NCI-H82 (cell line): ENCODE results near the gene CPED1.

Experiments
- DNase-seq: peaks from one replicate; lab custom pipeline; 2025; lab: John Stamatoyannopoulos, UW

The CPED1 gene

DNA sequence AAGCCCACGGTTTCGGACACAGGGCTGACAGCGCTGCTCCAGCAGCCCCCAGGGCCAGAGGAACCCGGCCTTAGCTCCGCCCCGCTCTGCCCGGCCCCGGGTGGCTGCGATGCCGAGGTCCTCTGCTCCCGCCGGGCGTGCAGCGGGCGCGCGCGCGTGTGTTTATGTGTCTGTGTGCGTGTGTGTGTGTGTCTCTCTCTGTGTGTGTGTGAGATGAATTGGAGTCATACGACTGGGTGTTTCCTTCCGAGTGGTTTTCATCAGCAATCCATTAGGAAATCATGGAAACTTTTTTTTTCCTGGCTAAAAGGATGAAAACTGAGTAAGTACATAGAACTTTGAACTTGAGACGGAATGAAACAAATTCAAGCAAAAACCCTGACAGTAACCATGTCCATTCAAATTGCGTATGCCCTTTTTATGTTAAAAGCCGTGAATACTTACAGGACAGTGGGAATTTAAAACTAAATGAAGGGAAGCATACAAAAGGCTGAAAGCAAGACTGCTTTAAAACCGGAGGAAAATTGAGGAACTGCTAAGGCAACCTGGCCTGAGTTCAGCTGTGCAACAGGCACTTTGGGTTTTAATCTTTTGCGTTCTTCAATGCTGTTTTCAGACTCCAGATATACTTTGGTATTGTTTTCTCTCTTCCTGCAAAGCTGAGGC lies at the start of gene CPED1:
CPED1 (plus strand) TSS at position 121 of the 666 bp plus-strand sequence. CDS start 911 bp downstream, outside the sequence.
- DNase-seq = peak; percentile 65

DNA sequence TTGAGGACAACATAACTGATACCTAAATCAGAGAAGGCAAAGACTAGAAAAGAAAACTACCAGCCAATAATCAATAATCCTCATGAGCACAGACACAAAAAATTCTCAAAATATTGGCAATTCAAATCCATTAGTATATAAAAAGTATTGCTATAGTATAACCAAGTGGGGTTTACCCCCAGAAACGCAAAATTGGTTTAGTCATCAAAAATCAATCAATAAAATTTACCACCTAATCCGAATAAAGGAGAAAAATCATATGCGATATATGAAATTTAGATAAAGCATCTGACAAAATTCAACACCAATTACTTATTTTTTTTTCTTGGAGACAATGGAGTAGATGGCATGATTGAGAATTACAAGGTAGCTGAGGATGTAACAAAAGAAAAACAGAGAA lies 49.2 kb upstream of the CPED1 start:
- no peak for DNase-seq

DNA sequence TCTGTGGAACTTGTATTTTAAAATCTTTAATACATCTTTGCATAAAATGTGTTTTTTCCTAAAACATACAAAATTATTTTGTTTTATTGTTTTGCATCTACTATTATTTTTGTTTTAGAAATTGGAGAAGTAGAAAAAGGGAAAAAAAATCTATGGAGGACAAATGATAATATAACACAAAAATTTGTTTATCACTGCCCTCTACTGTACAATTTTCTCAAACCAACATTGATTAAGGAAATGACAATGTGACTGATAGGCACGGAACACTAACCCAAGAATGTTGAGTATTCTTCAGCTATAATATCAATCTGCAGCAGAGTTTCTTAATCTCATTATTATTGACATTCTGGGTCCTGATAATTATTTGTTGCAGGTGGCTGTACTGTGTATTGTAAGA lies 47.4 kb upstream of the CPED1 start:
- DNase-seq = peak; percentile 30

DNA sequence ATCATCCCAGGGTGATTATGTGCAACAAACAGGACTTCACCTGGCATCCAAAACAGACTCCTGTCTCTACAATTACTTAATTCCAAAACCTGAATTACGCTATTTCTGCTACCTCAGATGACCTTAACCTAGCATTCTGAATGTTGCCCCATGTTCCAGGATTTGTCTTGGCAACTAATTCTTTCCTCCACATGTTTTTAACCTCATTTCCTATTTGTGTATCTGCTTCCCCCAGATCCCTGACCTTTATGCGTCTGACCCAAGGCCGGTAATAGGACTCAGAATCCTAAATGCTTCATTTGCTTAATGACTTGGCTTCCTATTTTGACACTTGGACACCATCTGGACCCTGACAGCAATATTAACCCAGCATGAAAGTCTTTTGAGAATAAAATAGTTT lies 46.7 kb upstream of the CPED1 start:
- peak; percentile 13 for DNase-seq

DNA sequence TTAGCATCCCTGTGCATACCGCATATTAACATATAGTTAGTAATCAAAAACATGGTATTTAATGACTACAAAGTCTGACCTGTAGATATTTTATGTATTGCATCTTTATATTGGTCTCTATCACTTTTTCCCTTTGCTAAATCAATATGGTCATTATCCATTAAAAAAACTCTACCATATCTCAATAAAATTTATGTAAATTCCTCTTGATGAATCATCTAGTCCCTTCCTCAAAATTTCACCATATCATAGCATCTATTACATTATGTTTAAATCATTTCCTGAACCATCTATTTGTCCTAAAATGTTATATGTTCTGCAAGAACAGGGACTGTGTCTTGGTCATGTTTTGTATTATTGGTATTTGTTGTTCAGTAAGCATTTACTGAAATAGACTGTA lies 45.6 kb upstream of the CPED1 start:
- DNase-seq = no peak

DNA sequence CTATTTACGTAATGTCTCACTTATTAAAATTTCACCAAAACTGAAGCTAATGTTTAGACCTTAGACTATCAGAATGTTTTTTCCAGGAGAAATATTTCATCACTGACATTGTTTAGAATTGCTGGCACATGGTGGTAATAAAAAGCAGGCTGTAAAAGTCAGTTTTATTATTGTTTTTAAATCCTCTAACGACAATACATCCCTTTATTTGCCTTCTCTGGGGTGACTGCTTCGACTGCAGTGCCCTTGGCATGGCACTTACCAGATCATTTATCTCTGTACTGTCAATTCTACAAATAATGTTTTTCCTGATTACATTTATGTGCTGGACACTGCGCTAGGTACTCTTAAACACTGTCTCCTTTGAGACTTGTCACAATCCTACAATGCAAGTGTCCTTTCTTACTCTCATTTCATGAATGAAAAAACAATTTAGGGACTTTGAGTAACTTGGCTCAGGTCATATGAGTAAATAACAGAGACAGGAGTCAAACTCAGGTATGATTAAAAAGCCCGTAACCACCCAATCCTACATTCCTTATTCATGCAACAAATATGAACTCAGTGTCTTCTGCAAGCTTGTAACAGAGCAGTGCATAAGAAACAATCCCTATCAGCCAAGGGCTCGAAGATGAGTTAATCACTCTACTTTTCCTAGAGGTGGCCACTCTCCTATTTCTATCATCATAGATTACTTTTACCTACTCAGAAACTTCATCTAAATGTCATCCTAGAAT lies 43.5 kb upstream of the CPED1 start:
- no peak for DNase-seq

DNA sequence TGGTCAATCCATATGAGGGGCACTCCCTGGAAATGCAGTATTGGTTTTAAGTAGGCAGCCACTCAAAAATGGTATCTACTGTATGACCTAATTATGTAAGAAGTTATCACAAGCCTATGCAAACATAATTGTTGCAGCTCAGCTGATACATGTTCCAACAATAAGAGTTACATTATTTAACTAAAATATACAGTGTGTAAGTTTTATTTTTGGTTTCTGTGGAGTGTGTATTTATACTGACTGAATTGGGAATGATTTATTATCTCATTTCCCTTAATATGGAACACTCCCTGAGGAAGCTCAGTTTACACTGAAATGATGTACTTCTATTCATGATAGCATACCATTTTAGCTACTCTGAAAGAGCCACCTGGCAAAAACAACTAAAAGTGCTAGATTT lies 40.5 kb upstream of the CPED1 start:
- no peak for DNase-seq

DNA sequence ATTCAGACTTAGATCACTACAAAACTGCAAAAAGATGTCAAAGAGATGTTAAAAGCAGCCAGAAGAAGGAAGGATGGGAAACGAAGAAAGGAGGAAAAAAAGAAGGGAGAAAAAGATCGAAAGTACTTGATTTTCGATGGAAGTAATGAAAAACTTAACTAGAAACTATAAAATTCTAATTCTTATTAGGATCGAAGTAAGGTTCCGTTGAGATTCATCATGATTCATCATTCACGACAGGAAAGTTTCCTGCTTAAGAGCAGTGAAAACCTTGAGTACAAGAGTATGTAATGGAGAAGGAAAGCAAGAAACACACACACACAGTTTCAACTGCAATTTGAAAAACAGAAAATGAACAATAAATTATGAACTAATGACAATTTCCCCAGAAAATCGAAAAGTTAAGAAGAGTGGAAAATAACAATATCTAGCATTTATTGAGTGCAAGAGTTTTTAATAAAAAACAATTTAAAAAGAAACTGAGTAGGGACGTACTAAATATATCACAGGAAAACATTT lies 39.1 kb upstream of the CPED1 start:
- no peak for DNase-seq

DNA sequence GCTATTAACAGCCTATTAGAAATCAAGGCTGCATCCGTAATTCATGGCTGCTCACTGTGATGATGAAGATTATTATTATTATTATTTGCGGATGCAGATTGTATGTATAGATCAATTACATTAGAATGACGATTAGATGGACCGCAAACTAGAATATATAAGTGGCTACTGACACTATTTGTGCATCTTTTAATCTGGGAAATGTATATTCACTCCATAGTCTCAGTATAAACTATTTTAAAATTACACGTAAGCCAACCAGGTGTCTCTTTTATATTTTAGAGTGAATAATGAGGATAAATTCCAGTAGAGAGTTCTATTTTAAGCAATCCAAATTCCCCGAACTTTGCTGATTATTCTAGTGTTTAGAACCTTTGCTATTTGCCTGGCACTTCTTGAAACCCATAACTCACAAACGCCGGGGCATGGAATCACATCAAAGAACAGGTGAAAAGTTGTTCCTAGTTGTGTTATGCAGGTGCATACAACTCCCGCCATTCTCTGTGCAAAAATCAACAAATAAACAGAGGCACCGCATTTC lies 38.4 kb upstream of the CPED1 start:
- DNase-seq = peak; percentile 43

DNA sequence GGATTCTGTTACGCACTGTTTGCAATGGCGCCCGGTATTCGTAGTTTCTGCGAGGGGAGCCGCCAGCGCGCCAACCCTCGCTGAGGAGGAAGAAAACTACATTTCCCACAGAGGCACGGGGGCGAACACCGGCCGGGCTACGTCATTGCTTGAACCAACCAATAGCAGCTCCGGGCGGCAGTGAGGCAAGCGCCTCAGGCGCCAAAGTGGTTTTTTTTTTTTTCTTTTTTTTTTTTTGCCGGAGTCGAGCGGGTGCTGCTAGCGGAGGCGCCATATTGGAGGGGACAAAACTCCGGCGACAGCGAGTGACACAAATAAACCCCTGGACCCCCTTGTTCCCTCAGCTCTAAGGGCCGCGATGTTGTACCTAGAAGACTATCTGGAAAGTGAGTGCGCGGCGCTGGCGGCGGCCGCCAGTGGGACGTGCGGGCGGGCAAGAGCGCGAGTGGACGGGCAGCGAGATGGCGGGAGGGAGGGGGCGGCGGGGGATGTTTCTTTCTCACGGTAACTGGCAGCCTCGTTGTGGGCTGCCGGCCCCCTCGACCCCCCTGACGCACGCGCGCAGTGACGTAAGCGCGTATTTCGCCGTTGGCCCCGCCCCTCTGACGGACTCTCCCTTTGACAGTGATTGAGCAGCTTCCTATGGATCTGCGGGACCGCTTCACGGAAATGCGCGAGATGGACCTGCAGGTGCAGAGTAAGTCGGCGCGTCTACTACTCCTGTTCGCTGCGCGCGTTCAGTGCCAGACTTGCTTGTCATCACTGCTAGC lies 37.8 kb upstream of the CPED1 start, which contains the start of gene ING3:
ING3 (plus strand) TSS at position 239 of the 770 bp plus-strand sequence; CDS start at position 359, 120 bp downstream.
- peak; percentile 99 for DNase-seq

DNA sequence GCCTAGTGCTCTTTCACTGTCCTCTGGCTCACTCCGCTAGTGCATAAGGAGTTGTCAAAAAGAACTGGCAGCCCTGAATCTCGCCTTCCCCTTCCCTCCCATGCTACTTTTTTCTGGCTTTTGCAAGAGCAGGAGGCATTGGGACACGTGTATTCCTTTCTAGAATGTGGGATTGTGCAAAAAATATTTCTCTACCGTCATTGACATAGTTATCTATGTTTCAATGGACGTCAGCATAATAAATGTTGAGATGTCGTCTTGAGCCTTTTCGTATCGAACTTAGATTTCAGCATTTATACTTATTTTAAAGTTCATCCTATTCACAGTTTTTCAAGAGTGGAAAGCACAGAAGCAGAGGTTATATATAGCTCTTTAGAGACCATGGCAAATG lies 37.2 kb upstream of the CPED1 start:
- no peak for DNase-seq

DNA sequence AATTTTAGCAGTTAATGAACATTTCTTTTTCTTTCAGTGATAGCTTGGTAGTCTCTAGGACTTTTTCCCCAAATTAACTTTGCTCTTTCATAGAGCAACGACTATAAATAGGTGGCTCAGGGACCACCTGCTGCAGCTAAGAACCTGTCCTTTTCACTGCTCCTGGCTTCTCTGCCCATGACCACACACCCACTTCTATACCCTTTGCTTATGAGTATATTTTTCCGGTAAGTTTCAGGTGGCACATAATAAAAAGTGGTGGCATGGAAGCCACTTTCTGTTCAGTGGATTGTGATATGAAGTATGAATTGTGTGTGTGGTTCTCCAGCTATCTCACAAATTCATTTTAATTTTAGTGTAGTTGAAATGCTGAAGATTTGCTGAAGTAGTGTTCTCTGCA lies 36.7 kb upstream of the CPED1 start:
- peak; percentile 12 for DNase-seq

DNA sequence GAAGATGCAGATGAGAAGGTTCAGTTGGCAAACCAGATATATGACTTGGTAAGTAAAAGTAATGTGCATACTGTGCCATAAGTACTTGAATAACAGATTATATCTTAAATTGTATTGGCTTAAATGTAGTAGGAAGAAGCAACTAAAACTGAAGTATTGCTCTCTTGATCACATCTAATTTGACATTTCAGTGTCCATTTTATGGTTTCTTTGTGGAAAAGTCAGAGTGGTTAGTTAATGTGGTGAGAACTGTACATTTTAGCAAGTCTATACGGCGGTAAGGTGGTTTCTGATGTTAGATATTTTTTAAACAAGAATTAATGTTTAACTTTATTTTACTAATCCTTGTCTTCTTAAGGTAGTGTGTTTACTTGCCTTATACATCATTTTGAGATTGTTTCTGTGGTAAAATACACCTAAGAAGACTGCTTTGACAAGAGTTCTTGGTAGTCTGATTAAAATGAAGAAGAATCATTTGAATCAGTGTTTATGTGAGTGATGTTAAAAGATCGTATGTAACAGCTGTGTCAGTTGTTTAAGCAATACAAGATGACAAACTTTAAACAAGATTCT lies 32.8 kb upstream of the CPED1 start:
- no peak for DNase-seq

DNA sequence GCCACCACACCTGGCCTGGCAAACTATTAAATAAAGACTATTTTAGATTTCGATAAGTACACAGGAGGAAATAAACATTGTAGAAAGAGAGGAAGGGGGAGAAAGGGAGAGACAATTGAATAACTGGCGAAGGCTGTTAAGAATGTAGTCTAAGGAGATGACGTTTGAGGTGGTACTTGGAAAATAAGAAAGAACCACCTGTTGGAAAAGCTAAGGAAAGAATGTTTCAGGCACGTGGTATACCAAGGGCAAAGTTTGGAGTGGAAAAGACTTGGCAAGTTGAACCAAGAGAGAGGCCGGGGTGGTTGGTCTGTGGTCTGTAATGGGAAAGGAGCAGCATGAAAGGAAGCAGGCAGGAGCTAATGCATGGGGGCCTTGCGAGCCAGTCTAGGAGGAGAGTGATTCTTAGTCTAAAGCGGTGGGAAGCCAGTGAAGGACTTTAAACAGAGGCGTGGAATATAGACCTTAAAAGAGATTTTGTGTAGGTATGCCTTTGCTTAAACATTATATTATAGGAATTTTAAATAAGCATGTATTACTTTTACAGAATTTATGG lies 28.5 kb upstream of the CPED1 start:
- DNase-seq = no peak

DNA sequence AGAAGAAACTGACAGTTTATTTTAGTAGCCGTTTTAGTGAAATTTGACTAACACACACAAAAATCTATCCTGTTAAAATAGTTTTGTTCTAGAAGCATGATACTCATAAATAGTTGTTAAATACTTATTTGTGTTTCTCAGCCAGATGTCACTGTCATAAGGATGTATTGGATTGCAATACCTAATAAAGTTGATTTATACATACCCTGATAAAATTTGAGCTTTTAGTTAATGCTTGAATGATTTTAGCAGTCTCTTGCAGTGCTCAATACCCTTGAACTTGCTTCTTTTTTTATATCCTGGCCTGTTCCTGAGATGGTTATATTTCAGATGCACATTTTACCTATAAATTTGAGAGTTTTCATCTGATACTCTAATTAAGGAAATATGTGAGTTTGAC lies 27.8 kb upstream of the CPED1 start:
- no peak for DNase-seq

DNA sequence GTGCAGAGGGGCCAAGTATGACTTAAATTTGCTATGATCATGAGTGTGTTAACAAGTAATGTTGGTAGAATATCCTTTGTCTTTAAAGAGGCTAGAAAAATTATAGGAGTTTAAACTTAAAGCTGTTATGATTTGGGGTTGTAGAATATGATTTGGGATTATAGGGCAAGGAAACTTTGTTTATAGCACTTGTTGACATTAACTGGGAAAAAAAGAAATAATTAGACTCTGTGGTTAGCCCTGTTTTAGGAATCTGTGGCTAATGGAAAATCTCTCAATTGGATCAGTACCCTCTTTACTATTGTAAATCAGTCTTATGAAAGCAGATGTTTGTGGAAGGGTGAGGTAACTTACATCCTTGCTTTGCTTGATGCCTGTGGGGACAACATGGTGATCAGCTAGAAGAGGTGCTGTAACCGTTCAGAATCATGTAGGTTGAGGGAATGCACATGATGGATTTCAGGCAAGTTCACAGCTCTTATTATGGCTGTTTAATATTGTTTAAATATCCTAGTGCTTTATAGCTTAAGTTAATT lies 26.8 kb upstream of the CPED1 start:
- peak; percentile 76 for DNase-seq

DNA sequence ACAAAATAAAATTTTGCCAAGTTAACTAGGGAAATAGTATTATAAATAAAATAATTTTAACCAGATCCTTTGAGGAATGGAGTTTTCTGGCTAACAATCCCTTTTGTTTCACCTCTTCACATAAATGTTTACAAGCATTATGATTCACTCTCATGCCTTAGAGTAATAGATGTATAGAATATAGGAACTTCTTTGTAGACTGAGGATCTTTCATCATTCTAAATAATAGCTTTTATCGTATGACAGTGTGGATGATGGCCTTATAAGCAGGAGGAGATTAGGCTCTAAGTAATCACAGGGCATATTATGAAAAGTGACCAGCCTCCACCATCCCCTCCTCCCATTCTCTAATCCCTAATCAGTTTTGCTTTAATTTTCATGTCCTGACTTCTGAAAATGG lies 24.4 kb upstream of the CPED1 start:
- DNase-seq = peak; percentile 59

DNA sequence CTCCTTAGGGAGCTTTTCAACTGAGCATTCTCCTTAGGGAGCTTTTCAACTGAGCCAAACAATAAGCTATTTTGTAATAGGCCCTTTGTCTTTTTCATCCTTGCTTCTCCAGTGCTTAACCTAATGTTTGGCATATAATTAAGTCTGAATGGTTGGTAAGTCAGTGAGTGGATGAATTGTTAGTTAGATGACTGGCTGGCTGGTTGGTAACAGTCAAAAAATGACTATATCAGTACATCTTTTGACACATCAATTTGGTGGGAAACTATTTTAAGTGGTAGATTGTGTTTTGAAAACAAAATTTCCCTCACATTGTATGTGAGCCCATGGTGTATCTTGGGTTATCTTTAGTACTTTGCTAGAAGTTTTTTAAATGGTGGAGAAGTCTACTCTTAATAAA lies 21.6 kb upstream of the CPED1 start:
- no peak for DNase-seq

DNA sequence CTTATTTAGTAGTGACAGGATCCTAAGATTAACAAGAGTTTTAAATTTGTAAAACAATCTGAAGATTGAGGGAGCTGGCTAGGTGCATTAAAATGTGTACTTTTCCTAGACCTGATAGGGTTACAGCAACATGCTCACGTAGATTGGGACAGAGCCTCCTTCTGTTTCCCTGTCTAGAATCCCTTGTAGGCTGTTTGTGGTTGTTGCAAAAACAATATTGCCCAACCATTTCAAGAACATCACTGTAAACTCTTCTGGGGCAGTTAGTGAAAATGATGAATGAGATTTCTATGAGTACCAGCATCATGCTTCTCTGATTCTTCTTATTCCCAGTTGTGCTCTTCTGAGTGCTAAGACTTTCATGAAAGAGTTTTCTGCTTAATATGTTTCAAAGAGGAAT lies 14.7 kb upstream of the CPED1 start:
- DNase-seq = no peak

DNA sequence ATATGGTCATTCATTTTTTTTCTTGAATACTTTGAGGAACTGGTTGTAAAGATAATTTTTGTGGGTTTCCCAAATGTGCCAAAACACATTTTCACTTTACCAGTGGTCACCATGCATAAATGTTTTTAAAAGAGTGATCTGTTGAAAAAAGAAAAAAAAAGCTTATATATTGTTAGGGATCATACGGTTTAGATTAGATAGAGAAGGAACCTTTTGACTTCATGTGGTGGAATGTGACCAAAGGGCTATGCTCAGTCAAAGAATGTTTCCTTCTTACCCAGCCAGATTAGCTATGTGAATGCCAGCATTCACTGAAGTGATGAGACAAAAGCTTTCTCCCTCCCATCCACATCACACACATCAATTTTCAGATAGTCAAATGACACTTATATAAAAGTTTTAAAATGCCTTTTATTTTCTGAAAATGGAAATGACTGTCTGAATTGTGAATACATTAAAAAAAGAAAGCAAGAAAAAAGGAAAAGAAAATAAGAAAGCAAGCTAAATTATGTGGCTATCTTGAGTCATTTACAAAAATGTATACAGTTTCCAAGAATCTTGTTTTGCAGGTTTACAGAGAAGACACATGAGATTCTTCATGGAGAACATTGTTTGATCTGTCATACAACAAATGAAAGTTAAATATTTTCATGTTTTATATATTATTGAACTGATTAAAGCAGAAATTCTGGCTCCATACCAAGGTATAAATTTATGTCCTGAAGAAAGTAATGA lies 8.6 kb upstream of the CPED1 start:
- DNase-seq = no peak

DNA sequence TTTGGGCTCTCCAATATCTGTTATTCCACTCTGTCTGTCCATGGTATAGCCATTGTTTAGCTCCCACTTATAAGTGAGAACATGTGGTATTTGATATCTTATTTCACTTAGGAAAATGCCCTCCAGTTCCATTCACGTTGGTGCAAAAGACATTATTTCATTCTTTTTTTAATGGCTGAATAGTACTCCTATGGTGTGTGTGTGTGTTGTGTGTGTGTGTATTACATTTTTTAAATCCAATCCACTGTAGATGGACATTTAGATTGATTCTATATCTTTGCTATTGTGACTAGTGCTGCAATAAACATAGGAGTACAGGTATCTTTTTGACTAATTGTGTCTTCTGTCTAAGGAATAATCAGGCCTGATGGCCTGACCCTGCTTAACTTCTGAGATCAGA lies 7.4 kb upstream of the CPED1 start:
- DNase-seq = no peak
